Activated CD4-positive, alpha-beta T cell treated with anti-CD3 and anti-CD28 coated beads, Interleukin-2, amount 50 U/mL, for 16 hours (primary cell): ENCODE measurements around the gene VPS13D.
"Not testable (repeated sequence)": the region's sequence is repeated elsewhere in the genome, so short reads cannot be mapped to it uniquely, and the experiment has no call there.

Experiments
- DNase-seq: peaks from one replicate; pipeline ENCODE4 v3.0.0-alpha.2; 2020

Gene VPS13D

DNA sequence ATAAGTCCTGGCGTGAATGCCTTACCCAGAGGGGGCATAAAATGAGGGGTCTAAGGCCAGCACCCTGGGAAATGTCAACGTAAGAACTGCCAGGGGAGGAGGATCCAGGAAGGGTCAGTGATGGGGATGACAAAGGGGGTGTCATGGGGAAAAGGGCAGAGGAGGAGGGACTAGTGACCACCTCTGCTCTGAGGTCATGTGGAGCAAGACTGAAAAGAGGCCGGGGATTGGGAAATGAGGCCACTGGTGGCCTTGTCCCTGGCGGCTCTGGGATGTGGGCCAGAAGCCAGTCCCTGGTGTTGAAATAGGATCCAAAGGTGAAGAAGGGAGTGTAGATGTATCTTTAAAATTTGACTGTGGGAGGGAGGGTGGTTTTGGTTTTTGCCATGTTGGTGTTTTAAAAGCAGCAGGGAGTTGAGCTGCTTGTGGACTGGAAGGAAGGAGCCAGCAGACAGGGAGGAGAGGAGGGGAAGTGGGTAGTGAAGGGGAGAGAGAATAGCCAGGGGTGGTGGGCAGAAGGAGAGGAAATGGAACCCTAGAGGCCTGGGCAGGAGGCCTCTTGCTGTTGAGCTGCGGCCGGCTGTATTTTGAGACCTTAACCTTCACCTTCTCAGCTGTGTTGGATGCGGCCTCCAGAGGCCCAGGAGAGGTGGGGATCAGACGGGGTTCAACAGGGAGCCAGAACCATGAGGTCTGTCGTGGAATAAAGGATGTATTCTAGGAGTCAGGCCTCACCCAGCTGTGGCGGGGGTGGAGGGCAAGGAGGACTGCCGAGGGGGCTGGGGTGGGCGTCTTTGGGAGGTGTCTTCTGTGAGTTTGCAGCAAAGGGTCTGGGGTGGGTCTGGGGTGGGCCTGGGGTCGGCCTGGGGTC is 295.7 kb downstream of the VPS13D start:
- no peak for DNase-seq

DNA sequence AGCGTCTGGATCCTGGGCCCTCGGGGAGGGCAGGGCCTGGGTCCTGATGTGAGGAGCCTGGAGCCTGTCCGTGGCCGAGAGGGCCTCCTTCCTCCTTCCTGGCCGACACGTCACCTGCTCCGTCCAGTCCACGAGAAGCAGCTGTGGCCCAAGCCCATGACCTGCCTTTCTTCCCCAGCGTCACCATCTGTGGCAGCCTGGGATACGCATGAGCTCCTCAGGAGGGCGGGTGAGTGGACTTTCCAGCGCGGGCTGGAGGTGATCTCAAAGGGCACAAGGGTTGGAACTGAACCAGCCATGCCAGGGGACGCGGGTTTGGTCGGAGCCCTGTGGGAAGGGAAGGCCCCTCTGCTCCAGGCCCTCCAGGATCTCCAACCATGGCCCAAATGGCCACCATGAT is 297.7 kb downstream of the VPS13D start:
- no peak for DNase-seq

GRCh38 chr1:12528021-12528852 is 298.4 kb downstream of the VPS13D start:
- no peak for DNase-seq

DNA sequence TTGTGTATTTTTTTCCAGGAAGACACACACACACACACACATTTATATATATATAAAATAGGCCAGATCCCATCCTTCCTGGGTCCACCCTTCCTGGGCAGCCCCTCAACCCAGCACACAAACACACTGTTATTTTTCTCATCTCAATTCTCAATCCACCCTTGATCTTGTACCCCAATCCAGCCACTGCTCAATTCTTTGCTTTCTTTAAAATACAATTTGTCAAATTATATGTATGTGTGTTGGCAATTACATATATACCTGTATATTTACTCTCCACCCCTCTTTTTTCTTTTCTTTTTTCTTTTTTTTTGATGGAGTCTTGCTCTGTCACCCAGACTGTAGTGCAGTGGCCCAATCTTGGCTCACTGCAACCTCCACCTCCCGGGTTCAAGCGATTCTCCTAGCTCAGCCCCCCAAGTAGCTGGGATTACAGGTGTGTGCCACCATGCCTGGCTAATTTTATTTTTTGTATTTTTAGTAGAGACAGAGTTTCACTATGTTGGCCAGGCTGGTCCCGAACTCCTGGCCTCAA is 299.9 kb downstream of the VPS13D start:
- DNase-seq, result no peak

DNA sequence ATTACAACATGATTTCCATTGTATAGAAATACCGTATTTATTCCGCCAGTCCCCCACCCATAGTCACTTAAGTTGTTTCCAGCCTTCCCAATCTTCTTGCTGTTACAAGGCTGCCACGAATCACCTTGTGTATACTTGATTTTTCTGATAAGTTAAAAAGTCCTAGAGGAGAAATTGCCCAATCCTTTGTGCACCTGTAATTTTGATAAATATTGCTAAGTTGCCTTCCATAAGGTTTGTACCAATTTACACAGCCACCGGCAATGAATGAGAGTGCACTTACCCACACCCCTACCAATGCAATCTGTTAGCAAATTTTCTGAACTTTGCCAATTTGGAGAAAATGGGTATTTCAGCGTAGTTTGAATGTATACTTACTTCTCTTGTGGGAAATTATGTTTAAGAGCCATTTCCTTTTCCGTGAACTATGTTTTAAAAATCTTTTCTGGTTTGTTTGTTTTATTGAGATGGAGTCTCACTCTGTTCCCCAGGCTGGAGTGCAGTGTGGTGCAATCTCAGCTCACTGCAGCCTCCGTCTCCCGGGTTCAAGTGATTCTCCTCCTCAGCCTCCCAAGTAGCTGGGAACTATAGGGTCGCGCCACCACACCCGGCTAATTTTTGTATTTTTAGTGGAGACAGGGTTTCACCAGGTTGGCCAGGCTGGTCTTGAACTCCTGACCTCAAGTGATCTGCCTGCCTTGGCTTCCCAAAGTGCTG is 300.8 kb downstream of the VPS13D start:
- DNase-seq, result no peak

DNA sequence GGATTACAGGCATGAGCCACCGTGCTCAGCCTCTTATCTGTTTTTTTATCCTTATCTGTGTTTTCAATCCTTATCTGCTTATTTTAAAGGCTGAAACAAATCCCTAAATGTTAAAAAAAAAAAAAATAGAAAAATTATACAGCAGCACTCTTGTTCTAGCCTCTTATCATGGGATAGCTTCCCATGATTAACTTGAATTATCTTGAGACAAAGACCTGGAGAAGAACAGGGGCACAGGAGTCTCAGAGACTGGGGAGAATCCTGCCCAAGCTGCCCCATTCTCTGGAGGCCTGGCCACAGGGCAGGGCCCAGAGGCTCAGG is 301.3 kb downstream of the VPS13D start:
- DNase-seq, result no peak

GRCh38 chr1:12532405-12533315 is 302.8 kb downstream of the VPS13D start:
- no peak for DNase-seq

DNA sequence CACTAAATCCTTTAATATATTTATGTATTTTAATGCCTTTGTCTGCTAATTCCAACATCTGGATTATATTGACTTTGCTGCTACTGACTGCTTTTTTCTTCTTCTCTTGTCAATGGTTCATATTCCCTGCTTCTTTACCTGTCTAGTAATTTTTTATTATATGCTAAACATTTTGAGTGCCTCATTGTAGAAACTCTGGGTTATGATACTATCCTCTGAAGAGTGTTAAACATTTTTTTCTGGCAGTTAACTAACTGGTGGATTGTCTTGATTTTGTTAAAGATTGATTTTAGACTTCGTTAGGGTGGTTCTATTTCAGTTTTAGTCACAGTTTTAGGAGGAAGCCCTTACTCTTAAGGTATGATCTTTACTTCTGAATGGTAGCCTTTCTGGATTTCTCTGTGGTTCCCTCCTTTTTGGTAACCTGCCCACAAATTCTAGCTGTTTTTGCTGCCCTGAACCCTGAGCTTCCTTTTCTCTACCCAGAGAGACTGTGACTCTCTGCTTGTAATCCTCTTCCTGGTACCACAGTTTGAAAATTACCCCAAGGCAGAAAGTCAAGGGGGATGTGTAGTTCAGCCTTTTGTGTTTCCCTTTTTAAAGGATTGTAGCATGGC is 306.3 kb downstream of the VPS13D start:
- DNase-seq, result peak; percentile 35

DNA sequence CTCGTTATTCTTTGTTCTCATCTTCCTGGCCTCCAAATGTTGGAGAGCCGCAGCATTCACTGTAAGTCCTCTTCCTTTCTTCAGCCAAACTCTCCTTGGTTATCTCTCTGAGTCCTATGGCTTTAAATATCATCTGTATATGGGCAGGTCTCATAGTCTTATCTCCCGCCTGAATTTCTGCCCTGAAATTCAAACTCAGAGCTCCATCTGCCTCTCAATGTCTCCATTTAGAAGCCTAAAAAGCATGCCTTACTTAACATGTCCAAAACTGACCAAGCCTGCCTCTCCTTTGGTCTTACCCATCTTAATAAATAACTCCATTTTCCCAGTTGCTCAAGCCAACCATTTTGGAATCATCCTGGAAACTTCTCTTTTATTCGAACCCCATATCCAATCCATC is 307.5 kb downstream of the VPS13D start:
- DNase-seq, result no peak

DNA sequence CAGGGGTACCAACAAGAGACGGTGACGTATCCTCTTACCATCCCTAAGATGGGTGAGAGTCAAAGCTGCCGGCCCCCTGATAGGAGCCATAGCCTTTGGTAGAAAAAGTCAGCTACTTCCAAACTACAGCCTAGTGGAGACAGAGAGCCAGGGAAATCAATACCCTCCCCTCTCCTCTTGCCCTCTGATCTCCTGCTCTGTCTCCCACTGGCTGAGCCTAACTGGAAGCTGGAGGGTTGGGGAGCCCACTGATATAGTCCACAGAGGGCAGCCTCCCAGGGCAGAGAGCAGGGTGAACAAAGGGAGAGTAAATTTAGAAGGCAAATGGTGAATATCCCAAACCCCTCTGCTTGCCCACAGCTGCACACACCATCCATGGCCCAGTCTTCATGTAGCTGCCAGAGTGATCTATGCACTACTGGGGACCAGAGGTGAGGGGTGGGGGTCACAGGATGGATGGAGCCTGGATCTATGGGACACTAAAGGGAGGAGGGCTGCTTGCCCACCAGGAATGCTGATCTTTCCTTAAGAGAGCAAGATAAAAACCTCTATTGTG is 308.2 kb downstream of the VPS13D start:
- no peak for DNase-seq

GRCh38 chr1:12538536-12538935 is 308.7 kb downstream of the VPS13D start:
- not testable (repeated sequence) for DNase-seq

DNA sequence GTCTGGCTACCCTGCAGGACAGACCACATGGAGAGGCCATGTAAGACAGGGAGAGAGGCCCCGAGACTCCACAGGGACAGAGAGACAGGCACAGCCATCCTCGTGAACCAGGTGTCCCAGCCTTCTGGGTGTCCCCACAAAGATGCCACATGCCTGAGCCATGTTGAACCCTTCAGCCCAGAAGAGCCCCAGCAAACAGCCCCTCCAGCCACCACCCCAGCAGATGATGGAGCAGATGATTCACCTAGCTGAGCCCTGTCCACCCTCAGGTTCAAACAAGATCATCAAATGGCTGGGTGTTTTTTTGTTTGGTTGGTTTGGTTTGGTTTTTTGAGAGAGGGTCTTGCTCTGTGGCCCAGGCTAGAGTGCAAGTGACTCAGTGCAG is 309.5 kb downstream of the VPS13D start:
- DNase-seq, result no peak

GRCh38 chr1:12539705-12540579 is 310.1 kb downstream of the VPS13D start:
- DNase-seq, result no peak

DNA sequence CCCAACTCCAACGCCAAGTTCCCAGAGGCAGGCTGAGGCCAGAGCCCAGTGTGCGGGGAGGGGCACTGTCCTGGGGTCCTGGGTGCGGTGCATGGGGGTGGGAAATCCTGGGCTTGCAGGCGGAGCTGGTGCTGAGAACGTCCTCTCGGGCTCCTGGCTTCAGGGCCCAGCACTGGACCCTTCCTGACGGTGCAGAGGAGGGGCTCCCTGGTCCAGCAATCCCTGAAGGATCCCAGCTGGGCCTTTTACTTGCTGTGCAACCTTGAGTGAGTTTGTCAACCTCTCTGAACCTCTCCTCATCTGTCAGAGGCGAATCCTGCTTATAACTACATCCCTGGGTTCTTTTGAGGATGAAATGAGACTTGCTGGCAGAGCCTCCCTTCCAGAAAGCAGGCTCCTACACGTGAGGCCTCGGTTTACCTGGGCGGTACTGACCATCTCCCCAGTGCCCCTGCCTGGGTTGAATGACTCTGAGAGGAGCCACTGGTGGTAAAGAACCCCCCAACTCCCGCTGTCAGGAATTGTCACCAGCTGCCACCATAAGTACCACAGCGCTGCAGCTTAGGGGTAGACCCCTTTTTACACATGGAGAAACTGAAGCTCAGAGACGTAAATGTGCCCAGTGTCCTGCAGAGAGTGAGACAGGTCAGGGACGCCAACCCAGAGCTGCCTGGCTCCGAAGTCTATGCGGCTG is 310.9 kb downstream of the VPS13D start:
- no peak for DNase-seq

DNA sequence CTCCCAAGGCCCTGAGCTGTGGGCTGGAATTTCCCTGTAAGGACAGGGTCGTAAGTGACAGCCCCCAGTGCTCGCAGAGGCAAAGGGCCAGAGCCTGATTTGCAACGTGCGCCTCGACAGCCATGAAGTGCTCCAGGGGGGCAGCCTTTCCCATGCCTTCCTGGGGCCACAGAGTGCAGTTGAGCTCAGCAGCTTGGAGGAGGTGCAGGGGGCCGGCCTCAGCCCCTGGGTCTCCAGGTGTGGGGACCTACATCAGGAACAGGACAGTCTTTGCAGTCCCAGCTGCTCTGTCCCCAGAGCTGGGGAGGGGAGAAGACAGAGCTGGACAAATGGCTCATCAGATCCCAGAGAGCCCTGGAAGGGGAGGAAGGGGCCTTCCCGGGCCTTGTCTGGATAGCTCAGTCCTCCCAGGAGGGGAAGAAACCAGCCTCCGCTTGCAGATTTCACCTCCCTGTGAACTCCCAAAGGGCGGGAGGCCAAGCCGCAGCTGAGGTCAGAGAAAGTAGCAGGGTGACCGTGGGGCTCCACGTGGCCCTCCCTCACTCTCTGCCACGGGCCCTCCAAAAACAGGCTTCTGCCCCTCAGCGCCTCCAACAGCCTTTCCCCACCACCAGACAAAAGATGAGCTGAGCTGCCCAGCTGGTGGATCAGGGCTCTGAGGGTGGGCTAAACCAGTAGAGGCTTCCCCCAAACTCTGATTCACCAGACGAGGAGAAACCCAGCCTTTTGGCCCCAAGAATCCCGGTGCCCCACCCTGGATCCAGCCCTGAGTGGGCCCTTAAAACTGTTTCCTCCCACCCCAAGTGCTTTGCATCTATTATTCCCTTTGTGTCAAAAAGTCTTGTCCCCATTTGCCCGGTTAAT is 311.7 kb downstream of the VPS13D start:
- no peak for DNase-seq

GRCh38 chr1:12542138-12542465 is 312.3 kb downstream of the VPS13D start:
- DNase-seq, result no peak

DNA sequence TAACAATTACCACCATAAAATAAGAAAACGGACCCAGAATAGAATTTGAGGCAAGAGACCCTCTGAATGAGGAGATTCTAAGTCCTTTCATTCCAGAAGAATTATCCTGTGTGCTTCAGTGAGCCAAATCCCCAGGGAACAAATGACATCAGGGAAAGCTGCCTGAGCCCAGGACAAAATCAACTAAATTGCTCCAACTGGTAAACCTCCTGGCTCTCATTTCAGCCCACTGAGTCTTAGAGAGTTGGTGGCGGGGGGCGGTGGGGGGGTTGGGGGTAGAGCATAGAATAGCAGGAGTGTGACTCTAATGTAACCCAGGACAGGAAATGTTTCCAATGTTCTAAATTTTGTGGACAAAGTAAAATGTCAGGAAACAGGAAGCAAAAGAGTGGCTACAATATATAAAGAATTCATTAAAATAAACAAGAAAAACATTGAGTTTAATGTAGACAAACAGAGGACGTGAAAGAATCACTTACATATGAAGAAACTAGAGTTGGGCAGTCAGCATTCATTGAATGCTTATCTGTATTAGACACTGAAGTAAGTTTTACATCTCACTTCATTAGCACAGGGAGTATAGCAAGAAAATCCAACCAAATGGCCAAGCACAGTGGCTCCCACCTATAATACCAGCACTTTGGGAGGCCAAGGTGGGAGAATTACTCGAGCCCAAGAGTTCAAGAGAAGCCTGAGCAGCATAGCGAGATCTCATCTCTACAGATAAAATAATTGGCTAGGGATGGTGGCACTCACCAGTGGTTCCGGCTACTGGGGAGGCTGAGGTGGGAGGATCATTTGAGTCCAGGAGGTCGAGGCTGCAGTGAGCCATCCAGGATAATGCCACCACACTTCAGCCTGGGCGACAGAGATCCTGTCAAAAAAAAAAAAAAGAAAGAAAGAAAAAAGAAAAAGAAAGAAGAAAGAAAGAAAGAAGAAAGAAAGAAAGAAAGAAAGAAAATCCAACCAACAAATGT is 313.1 kb downstream of the VPS13D start:
- DNase-seq, result no peak

DNA sequence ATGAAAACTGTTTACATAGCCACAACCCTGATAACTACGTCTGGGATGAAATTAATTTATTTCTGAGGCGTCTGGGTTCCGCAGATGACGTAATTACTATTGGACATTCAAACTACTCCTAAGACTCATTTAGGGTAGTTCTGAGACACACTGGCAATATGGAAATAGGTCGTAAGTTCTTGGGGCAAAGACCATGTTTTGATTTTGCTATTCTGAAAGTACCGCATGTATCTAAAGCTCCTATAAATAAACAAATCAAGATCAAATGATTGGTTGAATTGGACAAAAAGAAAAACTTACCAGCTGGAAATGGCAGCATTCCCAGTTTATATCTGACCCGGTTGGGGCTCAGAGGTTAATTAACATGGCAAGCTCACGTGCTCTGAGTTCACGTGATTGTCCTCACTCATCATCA is 313.9 kb downstream of the VPS13D start:
- no peak for DNase-seq
